CD4-positive, alpha-beta T cell treated with Interferon alpha-2 for 1 hour (primary cell): ENCODE data around the gene ARL11.
"Not testable (repeated sequence)": the region's sequence is repeated elsewhere in the genome, so short reads cannot be mapped to it uniquely, and the experiment has no call there.

Source experiments
- DNase-seq, 2 donors: peaks; one replicate each; pipeline ENCODE4 v3.0.0-alpha.2; 2020 to 2022

The ARL11 gene

DNA sequence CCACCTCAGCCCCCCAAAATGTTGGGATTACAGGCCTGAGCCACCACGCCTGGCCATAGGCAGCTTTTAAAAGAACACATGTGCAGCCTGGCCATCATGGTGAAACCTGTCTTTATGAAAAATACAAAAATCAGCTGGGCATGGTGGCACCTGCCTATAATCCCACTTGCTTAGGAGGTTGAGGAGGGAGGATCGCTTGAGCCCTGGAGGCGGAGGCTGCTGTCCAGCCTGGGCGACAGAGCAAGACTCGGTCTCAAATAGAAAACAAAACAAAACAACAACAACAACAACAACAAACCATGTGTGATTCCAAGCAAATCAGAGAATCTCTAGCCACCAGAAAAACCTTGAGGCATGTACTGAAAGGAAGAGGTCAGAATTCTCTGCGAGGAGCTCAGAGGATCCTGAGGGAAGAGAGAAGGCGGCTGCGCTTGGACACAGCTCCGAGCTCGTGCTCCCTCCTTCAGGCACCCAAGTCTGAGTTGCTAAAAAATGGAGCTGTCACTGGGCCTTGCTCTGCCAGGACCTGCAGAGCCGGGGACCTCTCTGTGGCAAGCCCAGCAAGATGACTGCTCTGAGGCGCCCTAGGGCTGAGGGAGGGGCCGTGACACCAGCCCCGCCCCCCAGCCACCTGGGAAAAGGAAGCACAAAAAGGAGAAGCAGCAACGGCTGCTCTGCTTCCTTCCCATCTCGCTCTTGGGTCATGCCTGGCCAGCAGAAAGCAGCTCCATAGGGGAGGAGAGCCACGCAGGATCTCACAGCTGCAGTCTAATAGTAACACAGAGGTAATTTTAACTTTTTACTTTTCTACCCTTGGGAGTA, at the start of gene ARL11:
Gene ARL11, plus strand, starts transcription at position 677 of the 822 bp plus-strand sequence. CDS start 1,941 bp downstream, outside the sequence.
- peak; percentile 35 to 75 for DNase-seq

DNA sequence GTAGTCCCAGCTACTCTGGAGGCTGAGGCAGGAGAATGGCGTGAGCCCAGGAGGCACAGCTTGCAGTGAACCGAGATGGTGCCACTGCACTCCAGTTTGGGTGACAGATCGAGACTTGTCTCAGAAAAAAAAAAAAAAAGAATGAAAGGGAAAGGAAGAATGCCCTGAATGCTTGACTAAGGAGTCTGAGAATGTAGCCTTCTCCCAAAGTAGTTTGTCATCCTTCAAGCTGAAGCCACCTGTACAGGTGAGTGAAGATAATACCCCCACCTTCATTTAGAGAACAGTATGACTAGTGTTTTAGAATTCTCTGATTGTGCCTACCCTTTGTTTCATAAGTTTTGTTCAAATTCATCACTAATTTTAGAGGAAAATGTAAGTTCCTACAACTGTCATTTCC, 48.8 kb upstream of the ARL11 start:
- DNase-seq: no peak

DNA sequence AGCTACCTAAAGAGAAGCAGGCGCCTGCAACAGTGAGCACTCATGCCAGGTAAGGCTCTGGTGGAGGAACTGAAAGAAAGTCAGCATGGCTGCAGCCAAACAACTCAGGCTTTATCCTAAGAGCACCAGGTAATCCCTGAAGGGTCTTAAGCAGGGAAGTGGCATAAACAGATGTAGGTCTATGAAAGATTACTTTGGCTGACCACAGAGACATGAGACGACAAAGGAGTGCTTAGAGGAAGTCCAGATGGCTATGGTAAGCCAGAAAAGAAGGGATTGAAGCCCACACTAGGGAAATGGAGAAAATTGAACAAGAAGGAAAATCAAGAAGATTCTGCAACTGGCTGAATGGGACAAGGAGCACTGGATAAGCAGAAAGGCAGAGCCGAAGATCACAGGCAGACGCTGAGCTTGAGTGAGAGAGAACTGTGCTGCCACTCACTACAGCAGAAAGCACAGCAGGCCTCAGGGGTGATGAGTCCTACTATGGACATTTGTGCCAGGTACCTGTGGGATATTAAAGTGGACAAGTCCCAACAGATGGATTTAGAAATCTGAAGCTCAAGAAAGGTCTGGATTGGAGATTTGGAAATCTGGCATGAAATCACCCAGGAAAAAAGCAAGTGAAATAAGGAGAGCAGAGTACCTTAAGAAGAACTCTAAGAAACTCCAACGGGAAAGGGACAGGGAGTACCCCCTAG, 47.2 kb upstream of the ARL11 start:
- no peak for DNase-seq

DNA sequence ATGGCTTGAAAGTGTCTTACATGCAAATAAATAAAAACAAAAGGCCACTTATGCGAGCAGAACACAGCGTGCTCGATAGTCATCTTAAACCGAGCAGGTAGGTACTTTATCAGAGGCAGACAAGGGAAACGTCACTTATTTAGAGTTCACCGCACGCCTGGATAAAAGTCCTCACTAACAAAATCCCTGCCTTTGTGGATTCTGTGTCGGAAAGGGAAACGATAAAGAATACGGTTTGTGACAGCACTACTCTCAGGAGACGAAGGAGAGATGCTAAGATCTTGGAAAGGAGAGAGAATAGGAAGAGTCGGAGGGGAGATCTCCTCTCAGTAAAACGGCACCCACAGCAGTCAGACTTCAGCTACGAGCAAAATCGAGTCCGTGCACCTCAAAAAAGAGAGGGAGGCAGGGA, 43.5 kb upstream of the ARL11 start:
- DNase-seq: peak in 1 of 2 donors; percentile 12

DNA sequence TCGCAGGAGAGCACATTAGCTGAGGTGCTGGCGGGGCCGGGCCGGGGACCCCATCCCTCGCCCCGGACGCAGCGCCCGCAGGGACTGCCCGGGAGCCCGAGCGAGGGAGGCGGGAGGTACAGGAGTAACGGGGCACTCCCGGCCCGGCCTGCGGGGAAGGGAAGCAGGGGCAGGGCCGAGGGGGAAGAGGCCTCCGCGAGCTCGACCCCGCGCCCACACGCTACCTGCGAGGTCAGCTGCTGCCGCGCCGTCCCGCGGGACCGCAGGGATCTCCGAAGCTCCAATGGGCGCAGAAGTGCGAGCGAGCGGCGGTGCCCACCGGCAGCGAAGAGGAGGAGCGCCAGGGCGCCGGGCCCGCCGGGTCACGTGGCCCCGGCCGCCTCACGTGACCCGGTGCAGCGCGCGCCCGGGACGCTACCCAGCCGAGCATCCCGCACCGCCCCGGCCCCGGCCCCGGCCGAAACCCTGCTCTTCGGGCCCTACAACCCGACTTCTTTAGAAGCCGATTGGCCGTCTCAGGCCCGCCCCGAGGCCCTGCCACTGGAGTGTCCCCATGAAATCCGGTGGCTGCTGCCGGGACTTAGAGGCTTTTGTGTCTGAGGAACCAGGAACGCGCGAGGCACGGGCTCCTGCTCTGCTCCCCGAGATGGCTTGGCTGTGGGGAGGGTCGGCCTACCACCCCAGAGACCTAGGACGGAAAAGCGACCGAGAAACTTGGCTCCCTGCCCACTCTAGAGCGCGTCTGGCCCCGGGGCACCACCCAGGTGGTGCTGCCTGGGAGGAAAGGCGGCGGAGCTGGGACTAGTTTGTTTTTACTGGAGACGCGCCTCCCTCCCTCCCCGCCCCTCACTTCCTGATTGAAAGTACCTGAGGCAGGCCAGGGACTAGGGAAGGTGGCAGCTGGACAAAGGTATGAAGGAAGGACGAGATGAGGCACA, 42.8 kb upstream of the ARL11 start, which contains the start of gene RCBTB1:
Gene RCBTB1, minus strand, starts transcription at position 339 of the 938 bp plus-strand sequence. CDS start 18,279 bp downstream, outside the sequence.
- peak; percentile 58 to 78 for DNase-seq

DNA sequence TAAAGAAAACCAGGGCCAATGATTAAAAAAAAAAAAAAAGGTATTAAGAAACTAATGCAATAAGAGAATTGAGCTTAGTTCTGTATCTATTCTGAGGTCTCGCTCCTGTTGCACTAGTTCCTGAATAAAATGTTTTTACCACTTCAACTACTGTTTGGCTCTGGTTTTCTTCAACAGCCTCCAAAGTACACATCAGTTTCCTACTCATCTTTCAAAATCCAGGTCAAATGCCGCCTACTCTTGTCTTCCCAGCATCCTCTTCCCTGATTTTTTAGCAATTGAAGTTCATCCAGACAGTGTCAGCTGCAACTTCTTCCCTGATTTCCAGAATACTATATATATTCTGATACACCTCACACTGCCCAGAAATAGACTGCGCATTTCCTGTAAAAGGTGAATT, 41.6 kb upstream of the ARL11 start:
- no peak for DNase-seq

DNA sequence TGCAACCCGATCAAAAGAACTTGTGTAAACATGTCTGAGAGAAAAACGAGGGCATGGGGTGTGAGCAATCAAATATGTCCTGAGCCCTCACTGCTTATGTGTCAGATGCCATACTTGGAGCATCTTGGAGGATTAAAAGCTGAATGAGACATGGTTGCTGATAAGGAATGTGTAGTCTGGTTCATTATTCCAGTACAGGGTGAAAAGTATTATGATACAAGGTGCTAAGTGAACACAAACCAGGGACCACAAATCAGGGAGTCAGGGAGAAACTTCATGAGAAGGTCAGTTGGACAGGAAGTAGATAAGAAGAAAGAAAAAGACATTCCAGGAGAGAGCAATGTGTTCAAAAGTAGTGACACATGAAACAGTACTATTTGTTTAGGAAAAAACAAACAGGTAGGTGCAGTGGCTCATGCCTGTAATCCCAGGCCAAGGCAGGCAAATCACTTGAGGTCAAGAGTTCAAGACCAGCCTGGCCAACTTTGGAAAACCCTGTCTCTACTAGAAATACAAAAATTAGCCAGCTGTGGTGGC, 40.9 kb upstream of the ARL11 start:
- DNase-seq: no peak

DNA sequence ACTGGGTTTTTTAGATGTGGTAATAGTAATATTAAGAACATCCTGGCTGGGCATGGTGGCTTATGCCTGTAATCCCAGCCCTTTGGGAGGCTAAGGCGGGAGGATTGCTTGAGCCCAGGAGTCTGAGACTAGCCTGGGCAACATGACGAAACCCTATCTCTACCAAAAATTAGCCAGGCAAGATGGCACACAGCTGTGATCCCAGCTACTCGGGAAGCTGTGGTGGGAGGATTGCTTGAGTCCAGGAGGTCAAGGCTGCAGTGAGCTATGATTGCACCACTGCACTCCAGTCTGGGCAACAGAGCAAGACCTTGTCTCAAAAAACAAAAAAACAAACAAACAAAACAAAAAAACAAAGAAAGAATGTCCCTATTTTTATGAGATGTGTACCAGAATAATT, 37.6 kb upstream of the ARL11 start:
- DNase-seq: not testable (repeated sequence)

DNA sequence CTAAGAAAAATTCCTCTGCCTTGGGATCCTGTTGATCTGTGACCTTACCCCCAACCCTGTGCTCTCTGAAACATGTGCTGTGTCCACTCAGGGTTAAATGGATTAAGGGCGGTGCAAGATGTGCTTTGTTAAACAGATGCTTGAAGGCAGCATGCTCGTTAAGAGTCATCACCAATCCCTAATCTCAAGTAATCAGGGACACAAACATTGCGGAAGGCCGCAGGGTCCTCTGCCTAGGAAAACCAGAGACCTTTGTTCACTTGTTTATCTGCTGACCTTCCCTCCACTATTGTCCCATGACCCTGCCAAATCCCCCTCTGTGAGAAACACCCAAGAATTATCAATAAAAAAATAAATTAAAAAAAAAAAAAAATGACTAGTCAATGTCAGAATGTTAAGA, 34.4 kb upstream of the ARL11 start:
- DNase-seq: not testable (repeated sequence)

DNA sequence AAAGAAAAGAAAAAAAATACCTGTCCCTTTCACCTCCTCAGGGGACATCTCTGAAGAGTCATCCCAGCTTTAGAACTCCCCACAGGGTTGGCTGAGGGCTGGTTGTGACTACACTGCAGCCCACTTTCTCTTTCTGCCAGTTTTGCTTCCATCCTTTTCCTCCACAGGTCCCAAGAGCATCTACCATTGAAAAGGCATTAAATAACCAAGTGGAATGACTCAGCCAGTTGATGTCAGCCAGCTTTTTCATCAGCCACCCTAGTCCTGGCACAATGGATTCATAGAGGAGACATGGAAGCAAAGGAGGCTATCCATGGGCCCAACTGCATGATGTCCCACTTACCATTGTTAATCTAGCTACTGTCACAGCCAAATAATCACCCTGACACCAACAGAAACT, 33.7 kb upstream of the ARL11 start:
- DNase-seq: no peak

DNA sequence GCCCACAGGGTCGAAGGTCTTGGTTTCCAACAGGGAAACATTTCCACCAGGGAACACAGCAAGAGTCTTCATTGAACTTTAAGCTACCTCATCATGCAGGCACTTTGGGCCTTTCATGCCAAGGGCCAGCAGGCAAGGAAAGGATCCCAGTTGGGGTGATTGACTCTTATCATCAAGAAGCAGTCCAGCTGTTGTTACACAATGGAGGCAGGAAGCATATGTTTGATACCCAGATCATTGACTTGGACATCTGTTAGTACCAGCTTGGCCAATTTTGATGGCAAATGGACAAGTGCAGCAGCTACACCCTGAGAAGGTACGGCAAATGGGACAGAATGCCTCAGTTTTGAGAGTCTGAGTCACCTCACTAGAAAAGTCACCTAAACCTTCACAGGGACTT, 32.1 kb upstream of the ARL11 start:
- DNase-seq: no peak

DNA sequence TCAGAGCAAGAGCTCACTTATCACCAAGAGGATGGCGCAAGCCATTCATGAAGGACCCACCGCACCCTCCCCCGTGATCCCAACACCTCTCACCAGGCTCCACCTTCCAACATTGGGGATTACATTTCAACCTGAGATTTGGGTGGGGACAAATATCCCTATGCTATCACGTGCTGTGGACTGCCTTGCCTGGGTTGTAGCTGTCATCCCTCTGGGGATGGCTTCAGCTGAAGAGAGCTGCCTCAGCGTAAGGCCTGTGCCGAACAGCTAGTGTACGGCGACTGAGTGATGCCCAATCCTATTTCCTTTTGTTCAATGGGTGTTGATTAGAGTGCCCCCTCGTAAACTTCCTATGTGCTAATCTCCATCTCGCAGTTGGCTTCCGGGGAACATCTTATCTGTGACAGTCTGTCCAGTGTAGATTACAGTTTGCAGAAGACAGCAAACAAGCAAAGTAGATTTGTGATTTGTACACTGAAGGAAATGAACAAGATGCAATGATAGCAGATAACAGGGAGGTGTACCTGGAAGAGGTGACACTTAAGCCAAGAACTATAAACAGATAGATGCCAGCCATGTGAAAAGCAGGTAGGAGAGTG, 31.2 kb upstream of the ARL11 start:
- no peak for DNase-seq

DNA sequence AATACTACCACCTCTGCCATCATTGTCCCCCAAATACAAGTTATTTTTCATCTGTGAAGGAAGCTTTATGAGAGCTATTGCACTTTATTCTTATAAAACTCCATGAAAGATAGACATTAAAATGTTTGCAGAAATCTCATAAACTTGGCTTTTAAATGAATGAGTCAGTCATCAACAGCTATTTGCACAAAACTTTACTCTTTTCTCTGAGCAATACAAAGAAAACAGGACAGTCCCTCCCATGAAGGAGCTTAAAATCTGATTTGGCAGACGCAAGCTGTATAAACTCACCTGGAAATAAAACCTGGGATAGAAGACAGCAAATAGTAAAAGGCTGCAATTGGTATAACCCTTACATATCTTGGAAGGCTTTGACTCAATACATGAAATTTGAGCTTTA, 26.3 kb upstream of the ARL11 start:
- DNase-seq: no peak

DNA sequence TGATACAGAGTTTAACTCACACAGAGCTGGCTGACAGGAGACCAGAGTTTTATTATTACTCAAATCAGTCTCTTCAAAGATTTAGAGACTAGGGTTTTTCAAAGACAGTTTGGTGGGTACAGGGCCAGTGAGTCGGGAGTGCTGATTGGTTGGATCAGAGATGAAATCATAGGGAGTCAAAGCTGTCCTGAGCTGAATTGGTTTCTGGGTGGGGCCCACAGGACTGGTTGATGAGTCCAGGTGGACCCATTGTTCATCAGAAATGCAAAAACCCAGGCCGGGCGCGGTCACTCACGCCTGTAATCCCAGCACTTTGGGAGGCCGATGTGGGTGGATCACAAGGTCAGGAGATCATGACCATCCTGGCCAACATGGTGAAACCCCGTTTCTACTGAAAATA, 25.7 kb upstream of the ARL11 start:
- DNase-seq: not testable (repeated sequence)

DNA sequence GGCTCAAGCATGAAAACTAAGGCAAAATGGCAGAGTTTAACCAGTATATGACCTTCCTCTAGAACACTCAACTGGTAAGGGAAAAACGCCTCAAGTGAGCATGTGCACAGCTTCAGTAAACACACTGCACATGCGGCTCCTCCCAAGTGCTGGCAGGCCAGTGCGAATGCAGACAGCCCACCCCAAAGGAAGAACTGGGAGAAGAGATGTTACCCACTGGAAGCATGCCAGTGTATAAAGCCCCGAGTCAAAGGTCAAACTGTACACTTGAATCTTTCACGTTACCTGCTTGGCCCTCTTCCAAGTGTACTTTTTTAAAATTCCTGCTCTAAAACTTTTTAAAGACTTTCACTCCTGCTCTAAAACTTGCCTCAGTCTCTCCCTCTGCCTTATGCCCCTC, 23.7 kb upstream of the ARL11 start:
- DNase-seq: no peak

DNA sequence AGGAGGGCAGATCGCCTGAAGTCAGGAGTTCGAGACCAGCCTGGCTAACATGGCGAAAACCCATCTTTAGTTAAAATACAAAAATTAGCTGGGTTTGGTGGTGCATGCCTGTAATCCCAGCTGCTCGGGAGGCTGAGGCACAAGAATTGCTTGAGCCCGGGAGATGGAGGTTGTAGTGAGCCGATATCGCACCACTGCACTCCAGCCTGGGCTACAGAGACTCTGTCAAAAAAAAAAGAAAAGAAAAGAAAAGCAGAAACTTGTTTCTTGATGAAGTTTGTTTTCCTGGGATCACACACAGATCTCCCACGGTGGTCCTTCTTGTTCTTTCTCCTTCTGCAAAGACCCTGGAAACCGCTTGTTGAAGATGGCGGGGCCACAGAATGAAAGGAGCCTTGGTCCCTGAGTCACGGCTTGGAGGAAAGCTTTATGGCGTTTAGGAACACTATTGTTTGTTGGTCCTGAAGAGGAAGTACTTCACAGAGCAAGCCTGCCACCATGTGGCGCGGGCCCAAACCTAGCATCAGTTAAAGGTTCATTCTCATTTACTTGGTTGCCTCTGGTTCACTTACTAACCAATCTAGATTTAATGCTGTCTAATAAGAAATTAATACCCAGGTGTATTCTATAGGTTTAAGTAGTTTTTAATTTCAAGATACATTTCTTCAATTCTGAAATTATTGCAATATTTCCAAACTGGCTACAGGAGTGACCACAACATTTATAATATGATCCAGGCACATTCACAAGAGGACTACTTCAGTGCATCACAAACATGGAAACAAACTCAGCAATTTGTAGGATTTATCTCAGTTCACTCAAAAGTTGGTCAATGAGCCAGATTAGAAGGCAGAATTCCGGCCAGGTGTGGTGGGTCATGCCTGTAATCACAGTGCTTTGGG, 21.3 kb upstream of the ARL11 start:
- DNase-seq: peak; percentile 81 to 83

DNA sequence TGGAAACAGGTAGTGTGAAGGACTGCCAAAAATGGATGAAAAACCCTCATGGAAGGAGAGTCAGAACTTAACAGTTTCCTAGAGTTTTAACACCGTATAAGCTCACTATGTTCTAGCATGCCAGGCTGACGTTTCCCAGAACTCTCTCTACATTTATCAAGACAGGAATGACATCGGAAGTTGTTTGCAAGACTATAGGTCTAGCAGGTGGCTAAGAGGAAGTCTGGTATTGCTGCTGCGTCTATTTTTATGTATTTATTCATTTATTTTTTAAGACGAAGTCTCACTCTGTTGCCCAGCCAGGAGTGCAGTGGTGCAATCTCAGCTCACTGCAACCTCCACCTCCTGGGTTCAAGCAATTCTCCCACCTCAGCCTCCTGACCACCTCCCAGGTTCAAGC, 20.5 kb upstream of the ARL11 start:
- no peak for DNase-seq

DNA sequence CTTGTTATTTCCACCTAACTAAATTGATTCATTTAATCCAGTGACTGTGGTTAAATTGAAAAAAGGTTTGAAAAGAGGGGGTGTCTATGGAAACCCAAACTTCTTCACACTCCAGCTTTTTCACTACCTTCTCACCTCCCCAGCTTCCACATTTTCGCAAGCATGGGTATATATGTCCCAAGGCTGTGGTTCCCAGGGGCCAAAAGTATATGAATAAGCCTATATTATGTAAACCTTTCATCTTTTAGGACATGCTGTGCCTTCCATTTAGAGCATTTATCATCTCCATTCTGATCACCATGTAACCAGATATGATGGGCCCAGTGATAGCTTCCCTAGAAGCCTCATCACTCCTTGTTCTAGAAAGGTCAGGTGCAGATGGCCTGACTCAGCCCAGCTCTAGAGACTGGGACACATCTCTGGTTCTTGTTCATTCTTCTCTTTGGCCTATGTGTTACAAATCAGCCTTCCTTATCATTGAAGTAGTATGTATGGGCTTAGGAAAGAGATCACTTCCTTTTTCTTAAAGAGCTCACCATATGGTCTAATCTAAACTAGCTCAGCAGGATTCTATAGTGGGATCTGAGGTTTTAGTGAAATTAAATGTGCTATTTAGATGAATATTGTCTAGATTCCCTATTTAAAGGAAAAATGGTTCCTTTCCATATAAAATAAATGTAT, 19.5 kb upstream of the ARL11 start:
- no peak for DNase-seq

DNA sequence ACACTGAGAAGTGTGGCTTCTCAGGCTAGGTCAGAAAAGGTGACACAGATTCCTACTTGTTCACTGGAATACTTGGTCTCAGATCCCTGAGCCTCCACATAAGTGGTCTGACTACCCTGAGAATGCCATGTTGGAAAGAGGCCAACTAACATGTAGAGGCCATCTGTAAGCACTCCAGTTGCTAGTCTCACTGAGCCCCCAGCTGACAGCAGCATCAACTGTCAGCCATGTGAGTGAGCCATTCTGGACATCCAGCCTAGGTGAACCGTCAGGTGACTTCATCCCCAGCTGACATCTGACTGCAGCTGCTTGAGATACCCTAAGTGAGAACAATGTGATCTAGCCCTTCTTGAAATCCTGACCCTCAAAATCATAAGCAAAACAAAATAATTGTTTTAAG, 18.1 kb upstream of the ARL11 start:
- no peak for DNase-seq

DNA sequence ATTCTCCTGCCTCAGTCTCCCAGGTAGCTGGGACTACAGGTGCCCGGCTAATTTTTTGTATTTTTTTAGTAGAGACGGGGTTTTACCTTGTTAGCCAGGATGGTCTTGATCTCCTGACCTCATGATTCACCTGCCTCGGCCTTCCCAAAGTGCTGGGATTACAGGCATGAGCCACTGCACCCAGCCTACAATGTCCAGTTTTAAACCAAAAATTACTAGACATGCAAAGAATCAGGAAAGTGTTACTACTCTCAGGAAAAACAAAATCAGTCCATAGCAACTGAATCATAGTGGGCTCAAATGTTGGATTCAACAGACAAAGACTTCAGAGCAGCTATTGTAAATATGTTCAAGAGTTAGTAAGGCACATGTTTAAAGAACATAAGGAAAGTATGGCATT, 16.3 kb upstream of the ARL11 start:
- DNase-seq: not testable (repeated sequence)
